Measurements from ENCODE around the gene SLC30A2. TPM values are rescaled to one million over a fixed set of nuclear protein-coding genes. Genes with fewer than 3 reads are reported as not detected.

SLC30A2 gene
- polyA plus RNA-seq, 2 of the 4 experiments (the other 2 are of a cell fraction) = not detected

- ChIA-PET CTCF (interaction anchor here (3.4 kb wide), 1 partner anchor 110 kb away, joined by 14 read pairs; no protein-coding TSS in a partner anchor), POLR2A (no interaction called here)
- 52% methylated on average over 4 of the region's 4 CpGs for WGBS (ENCODE audit: missing lambda C conversion rate)
- TF ChIP-seq ZFP36 (IDR thresholded peaks at IDR 0.05; ENCODE audit: borderline replicate concordance, partially characterized antibody) (no peak), JUN (IDR thresholded peaks at IDR 0.05) (no peak), MAZ (IDR thresholded peaks at IDR 0.05; ENCODE audit: borderline replicate concordance, low read depth, low read length) (no peak)
- FAIRE-seq (no peak), DNase-seq (ENCODE audit: low read depth in 1 of 2, low spot score in 1 of 2) (no peak), ATAC-seq (no peak)
- H3K4me3 ChIP-seq = no peak overlapping the region
- H3K9me3 ChIP-seq = no peaks in the 10 kb centered on the region
- H3K4me2 ChIP-seq = no peak overlapping the region
- H3K27ac ChIP-seq = no peak overlapping the region
- no peaks in the 10 kb centered on the region for H3K4me1 ChIP-seq
Observed at GRCh38 chr1:26005434-26006105, 40.3 kb downstream of the SLC30A2 start.

DNA sequence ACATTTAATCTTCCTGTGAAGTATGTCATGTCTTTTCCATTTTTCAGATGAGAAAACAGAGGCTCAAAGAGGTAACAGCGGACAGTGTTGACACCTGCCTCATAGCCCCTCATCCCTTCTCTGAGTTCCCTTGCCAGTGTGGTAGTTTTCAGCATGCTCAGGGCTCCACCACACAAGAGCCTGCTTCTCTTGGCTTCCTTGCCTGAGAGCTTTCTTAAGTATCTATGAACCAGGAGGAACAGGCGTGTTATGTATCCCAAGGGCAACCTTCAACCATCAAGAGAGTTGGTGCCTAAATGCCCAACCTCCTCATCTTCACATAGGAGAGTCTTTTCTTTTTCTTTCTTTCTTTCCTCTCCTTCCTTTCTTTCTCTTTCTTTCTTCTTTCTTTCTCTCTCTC, 42.2 kb downstream of the SLC30A2 start:
- H3K4me2 ChIP-seq = no peak overlapping the region
- POLR2A ChIA-PET = no interaction called here
- H3K27ac ChIP-seq = no peak overlapping the region
- no peak overlapping the region for H3K4me3 ChIP-seq
- H3K4me1 ChIP-seq = peaks cover under 1% of the 10 kb centered on the region; the same call in 1 of the 3 replicates
- DNase-seq (ENCODE audit: low read depth in 1 of 2, low spot score in 1 of 2) (no peak), FAIRE-seq (no peak), ATAC-seq (no peak)
- 74% methylated on average over 2 of the region's 2 CpGs for WGBS (ENCODE audit: missing lambda C conversion rate)
- no peaks in the 10 kb centered on the region for H3K9me3 ChIP-seq
- TF ChIP-seq POLR2AphosphoS2 (conservative IDR thresholded peaks at IDR 0.05; ENCODE audit: low read length) (no peak), HEYL (CRISPR knock-in tag; IDR thresholded peaks at IDR 0.05) (no peak), MYC (IDR thresholded peaks at IDR 0.05; ENCODE audit: borderline replicate concordance, low read length) (no peak), PHF8 (IDR thresholded peaks at IDR 0.05; ENCODE audit: borderline replicate concordance, low read depth) (no peak)
- CTCF ChIA-PET = interaction anchor here (3.4 to 7.1 kb wide), 2 partner anchors 108 kb away, joined by 14 to 84 read pairs; no protein-coding TSS in a partner anchor

GRCh38 chr1:26003262-26003661, 42.7 kb downstream of the SLC30A2 start:
- CTCF ChIA-PET = interaction anchor here (7.1 kb wide), 1 partner anchor 108 kb away, joined by 84 read pairs; no protein-coding TSS in a partner anchor
- FAIRE-seq = no peak
- no peak for ATAC-seq

GRCh38 chr1:25999041-25999800, 46.7 kb downstream of the SLC30A2 start:
- peak overlapping the region; percentile 72 to 73; a peak in 4 of 6 replicates for H3K27ac ChIP-seq
- no peak for FAIRE-seq
- H3K4me1 ChIP-seq = peaks cover 11% of the 10 kb centered on the region
- no peaks in the 10 kb centered on the region for H3K9me3 ChIP-seq
- POLR2A ChIA-PET = no interaction called here
- no peak for DNase-seq (ENCODE audit: low read depth in 1 of 2, low spot score in 1 of 2)
- TF ChIP-seq NPAS2 (CRISPR knock-in tag; IDR thresholded peaks at IDR 0.05; ENCODE audit: borderline replicate concordance) (no peak), REST (IDR thresholded peaks at IDR 0.05) (no peak)
- no peak overlapping the region for H3K4me2 ChIP-seq
- CTCF ChIA-PET = interaction anchor here (1.0 to 7.1 kb wide), 5 partner anchors 10 to 181 kb away, joined by 3 to 84 read pairs (median 4); no protein-coding TSS in a partner anchor
- H3K4me3 ChIP-seq = no peak overlapping the region
- ATAC-seq = no peak
- 84% methylated on average over 16 of the region's 18 CpGs for WGBS (ENCODE audit: missing lambda C conversion rate)

More at GRCh38 chr1:26003262-26003661, 42.7 kb downstream of the SLC30A2 start:
- Histone ChIP-seq H3K27ac (no peak overlapping the region), H3K4me1 (peaks cover 5% of the 10 kb centered on the region; the same call in 1 of the 3 replicates), H3K9me3 (no peaks in the 10 kb centered on the region), H3K4me3 (no peak overlapping the region), H3K4me2 (no peak overlapping the region)
- WGBS (ENCODE audit: missing lambda C conversion rate) = 66% methylated on average over 4 of the region's 4 CpGs
- TF ChIP-seq CEBPB (IDR thresholded peaks at IDR 0.05) = peak in 1 of 2 experiments; percentile 52; a peak in 2 of 4 replicates
- no peak for TF ChIP-seq POLR2A (IDR thresholded peaks at IDR 0.05; ENCODE audit: low read length)
- DNase-seq (ENCODE audit: low read depth in 1 of 2, low spot score in 1 of 2) = no peak
- POLR2A ChIA-PET = no interaction called here
